ES-I3 (cell line): ENCODE data around the gene PPY.

ENCODE experiments used
- H3K36me3 ChIP-seq: 2 replicates; pipeline ENCODE4 v1.6.1; 2013; ENCODE audit warnings: mild to moderate bottlenecking, low read length, control low read depth, moderate library complexity; ENCODE audit not compliant: insufficient read depth
- H3K4me1 ChIP-seq: 2 replicates; pipeline ENCODE4 v1.6.1; 2013; ENCODE audit warnings: mild to moderate bottlenecking, control low read depth, low read length; ENCODE audit not compliant: insufficient read depth
- H3K9ac ChIP-seq: 2 replicates; pipeline ENCODE4 v1.6.1; 2013; ENCODE audit warnings: low read depth, mild to moderate bottlenecking, low read length, moderate library complexity
- H3K9me3 ChIP-seq: 2 replicates; pipeline ENCODE4 v1.6.1; 2013; ENCODE audit warnings: mild to moderate bottlenecking, low read length, moderate library complexity; ENCODE audit not compliant: control insufficient read depth, insufficient read depth

Gene PPY, protein sequence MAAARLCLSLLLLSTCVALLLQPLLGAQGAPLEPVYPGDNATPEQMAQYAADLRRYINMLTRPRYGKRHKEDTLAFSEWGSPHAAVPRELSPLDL

DNA sequence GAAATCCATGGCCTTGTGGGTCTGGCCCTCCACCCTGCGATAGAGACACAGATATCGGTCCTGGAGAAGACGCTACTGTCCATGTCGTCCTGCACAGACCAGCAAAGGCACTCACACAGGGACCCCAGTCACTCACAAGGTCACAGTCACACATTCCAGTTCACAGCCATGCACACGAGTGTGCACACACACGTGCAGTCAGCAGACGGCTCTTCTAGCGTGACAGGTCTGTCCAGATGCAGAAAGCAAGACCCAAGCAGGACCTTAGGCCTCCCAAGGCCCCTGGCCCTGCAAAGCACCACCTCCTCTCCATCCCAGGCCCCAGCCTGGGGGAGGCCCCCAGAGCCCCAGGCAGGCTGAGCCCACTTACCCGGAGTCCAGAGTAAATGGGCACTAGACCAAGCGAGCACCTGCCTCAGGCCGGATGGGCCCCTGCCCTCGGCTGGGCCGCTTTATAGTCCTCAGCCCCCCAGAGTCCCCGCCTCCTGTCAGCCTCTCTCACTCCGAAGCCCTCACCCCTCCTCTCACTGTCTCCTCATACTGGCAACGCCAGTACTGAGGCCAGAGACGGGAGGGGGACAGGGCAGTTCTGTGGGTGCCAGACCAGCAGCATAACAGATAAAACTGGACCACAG, at the start of gene PPY:
Gene PPY, minus strand, starts transcription at position 426 of the 635 bp plus-strand sequence. CDS start 822 bp downstream, outside the sequence.
- Histone ChIP-seq H3K9ac (no peak within 1 kb of the TSS), H3K36me3 (no peaks in the 10 kb centered on the region), H3K4me1 (peaks cover 14% of the 10 kb centered on the region; the same call in 1 of the 2 replicates), H3K9me3 (no peaks in the 10 kb centered on the region)

DNA sequence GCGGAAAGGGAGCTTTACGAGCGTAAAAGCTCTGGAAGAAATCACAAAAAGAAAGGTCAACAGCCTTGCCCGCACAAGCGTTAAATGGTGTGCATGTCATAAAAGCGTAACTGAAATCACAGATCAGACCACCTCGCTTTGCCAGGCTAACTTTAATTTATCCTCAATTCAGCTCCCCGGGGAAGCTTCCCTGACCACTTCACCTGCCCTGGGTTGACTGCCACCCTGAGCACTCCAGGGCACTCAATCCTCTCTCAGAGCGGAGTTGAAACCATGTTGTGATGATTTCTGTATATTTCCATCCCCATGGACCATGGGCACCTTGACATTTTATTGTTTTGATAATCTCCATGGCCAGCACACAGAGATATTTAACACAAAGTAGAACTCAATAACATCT, 46.0 kb upstream of the PPY start:
- H3K36me3 ChIP-seq, result no peaks in the 10 kb centered on the region
- H3K4me1 ChIP-seq, result no peaks in the 10 kb centered on the region
- H3K9ac ChIP-seq, result no peak overlapping the region
- H3K9me3 ChIP-seq, result no peaks in the 10 kb centered on the region

DNA sequence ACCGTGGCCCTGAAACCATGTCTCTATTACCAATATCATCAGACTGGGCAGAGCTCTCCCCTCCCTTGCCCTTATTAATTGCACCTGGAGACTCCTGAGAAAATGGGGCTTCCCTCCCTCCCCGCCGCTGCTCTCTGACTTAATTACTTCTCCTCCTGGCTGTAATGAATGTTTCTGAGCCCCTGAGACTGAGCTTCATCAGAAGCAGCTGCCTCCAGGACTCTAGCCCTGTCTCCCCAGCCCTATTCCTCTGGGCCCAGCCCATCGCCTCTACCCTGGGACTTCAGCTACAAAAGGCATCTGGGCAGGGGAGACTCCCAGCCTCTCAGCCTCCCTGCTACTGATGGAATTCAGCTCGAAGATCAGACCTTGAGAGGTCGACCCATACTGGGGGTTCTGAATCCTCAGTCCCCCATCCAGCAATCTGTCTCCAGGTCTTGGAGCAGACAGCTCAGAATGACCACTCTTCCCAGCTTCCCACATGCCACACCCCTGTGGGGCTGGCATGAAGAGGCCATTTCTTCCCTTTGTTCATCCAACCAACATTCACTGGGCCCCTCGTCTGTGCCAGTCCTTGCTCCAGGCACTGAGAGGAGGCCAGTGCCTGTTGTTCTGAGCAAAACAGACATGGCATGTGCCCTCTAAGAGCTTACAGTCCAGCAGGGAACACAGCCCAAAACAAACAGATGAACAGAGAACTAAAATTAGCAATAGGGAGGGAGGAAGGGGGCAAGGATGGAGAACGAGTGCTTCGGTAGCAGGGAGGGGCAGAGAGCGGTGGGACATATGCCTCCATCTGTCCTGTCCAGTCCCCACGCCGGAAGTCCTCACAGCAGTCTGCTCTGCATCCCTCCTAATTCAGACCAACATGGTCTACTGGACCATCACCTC, 45.1 kb upstream of the PPY start:
- no peak overlapping the region for H3K9ac ChIP-seq
- H3K36me3 ChIP-seq, result no peaks in the 10 kb centered on the region
- H3K4me1 ChIP-seq, result no peaks in the 10 kb centered on the region
- no peaks in the 10 kb centered on the region for H3K9me3 ChIP-seq

DNA sequence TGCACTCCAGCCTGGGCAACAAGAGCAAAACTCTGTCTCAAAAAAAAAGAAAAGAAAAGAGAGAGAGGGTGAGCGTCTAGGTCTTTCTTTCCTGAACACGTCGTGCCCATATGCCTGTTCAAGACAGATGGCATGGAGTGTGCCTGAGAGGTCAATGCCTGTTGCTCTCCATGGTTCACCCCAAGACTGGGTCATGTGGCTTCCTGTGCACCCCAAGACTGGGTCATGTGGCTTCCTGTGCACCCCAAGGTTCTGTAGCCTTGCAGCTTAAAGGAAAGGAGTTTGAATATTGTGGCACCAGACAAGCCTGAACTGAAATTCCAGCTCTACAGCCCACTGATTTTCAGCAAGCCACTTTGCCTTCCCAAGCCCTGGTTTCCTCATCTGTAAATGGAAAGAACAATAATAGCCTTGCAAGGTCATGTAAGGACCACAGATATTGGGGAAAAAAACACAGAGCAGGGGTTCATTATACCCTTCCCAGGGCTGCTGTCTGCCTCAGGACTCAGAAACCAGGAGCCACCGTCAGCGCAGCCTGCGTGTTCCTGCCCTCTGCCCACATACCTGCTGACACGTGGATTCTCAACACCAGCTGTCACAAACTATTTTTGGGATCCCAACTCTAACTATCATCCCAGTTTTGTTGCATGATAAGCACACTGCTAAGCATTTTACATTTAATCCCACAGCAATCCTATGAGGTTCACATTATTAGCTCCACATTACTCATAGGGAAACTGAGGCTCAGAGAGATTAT, 44.1 kb upstream of the PPY start:
- Histone ChIP-seq H3K4me1 (no peaks in the 10 kb centered on the region), H3K9ac (no peak overlapping the region), H3K9me3 (no peaks in the 10 kb centered on the region)

DNA sequence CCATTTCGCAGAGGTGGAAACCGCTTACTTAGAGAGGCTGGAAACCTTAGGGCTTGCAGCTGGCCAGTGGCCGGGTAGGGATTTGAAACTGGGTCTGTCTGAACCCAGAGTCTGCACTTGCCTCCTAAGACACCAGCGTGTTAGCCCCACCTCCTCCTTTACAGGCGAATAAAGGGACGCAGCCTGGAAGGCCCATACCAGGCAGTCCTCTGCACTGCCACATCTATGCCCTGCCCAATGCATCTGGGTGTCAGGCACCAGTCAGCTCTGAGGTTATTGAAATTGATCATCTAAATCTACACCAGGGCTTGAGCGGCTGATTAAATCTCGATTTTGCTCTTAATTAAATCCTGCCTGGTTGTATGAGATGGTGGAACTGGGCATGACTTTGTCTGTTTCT, 42.2 kb upstream of the PPY start:
- Histone ChIP-seq H3K9me3 (no peaks in the 10 kb centered on the region), H3K36me3 (no peaks in the 10 kb centered on the region), H3K4me1 (no peaks in the 10 kb centered on the region), H3K9ac (peak overlapping the region; percentile 60)

More for the DNA sequence above, 44.1 kb upstream of the PPY start:
- H3K36me3 ChIP-seq, result no peaks in the 10 kb centered on the region

DNA sequence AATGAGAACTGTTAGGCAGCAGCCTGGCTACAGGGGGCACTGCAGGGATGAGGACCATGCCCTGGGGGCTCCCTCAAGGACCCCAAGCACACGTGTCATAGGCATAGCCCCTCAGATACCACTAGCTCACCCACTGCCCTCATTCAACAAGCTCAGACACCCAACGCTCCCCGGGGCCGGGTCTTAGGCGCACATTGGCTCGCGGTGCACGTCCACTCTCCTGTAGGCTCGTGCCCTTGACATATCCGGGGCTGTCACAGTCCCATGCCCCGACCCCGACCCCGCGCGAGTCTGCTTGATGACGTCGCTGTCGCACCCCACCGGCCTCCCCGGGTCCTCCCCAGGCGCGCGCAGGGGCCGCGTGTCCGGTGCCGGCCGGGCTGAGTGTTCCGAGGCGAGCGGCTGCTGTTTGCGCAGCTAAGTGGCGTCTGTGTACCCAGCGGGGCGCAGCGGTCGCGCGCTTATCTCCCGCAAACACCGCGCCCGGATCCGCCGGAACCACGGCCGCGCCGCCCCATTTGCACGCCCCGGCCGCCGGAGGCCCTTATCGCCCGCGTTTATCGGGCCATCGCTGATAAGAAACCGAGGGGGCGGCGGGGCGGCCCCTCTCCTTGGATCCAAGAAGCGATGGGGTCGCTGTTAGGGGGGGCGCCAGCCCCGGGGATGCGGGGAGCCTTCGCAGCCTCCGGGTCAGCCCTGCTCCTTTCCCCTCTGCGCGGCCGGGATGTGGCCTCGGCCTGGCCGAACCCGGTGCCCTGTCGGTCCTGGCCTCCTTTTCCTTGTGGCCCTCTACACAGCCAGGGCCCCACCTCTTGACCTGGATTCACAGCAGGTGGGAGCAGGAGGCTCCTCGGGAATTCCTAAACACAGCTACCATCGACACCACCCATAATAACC, 41.5 kb upstream of the PPY start:
- Histone ChIP-seq H3K36me3 (no peaks in the 10 kb centered on the region), H3K4me1 (no peaks in the 10 kb centered on the region), H3K9me3 (no peaks in the 10 kb centered on the region), H3K9ac (peak overlapping the region; percentile 60)

DNA sequence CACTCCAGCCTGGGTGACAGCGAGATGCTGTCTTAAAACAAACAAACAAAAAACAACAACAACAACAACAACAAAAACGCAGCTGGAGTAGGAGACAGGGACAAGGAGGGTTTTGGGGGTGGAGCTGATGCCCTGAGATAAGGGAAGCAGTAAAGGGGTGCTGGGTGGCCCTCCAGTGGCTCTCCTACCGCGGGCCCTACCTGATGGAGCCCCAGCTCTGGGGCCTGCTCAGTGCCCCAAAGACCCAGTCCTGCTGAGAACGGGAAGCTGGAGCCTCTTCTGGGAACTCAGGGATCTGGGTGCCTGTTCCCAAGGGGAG, 40.9 kb upstream of the PPY start:
- Histone ChIP-seq H3K9ac (peak overlapping the region; percentile 60; the same call in 1 of the 2 replicates), H3K36me3 (no peaks in the 10 kb centered on the region)

DNA sequence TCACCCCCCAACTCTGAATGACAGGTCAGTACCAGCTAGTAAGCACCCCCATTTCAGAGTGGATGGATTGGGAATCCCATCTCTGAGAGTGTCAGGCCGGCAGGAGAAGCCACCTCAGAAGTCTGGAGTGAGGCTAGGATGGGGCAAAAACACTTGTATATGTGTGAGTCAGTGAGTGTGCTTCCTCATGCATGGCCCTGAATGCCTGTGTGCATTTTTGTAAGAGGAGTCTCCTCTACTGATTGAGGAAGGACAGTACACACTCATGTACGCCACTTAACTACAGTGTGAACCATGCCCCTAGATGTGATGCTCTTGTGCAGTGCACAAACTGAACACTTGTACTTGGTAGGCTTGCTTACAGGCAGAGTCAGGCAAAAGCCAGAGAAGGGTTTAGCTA, 39.9 kb upstream of the PPY start:
- Histone ChIP-seq H3K9me3 (no peaks in the 10 kb centered on the region), H3K4me1 (no peaks in the 10 kb centered on the region), H3K36me3 (no peaks in the 10 kb centered on the region), H3K9ac (no peak overlapping the region)

More for the DNA sequence above, 40.9 kb upstream of the PPY start:
- Histone ChIP-seq H3K9me3 (no peaks in the 10 kb centered on the region), H3K4me1 (no peaks in the 10 kb centered on the region)

DNA sequence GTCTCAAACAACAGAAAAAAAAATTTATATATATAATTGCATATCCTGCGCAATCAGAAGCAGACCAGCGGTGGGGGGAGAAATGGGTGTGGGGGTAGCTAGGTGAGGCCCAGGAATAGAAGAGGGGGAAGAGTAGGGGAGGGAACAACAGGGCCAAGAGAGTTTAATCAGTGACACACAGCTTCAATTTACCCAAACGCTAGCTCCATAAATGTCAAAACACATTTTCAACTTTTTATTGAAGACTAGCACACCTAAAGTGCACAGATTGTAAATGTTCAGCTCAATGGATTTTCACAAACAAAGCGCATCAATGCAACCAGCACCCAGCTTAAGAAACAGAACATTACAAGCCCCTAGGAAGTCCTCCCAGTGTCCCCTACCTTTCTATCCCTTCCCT, 37.4 kb upstream of the PPY start:
- Histone ChIP-seq H3K9me3 (no peaks in the 10 kb centered on the region), H3K36me3 (no peaks in the 10 kb centered on the region), H3K4me1 (no peaks in the 10 kb centered on the region), H3K9ac (no peak overlapping the region)

DNA sequence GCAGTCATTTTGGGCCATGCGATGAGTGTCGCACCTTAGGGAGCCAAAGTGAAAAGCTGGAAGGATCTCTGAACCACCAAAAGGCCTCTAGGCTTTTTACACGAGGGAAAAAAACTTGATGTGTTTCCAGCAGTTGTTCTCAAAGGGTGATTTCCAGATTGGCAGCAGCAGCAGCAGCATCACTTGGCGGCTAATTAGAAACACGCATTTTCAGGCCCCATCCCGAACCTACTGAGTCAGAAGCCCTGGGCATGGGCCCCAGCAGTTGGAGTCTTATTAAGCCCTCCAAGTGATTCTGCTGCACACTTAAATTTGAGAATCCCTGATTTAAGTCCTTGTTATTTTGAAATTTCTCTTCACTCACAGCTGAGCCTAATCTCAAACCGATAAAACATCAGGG, 36.7 kb upstream of the PPY start:
- Histone ChIP-seq H3K36me3 (no peaks in the 10 kb centered on the region), H3K9ac (no peak overlapping the region), H3K9me3 (no peaks in the 10 kb centered on the region), H3K4me1 (no peaks in the 10 kb centered on the region)

DNA sequence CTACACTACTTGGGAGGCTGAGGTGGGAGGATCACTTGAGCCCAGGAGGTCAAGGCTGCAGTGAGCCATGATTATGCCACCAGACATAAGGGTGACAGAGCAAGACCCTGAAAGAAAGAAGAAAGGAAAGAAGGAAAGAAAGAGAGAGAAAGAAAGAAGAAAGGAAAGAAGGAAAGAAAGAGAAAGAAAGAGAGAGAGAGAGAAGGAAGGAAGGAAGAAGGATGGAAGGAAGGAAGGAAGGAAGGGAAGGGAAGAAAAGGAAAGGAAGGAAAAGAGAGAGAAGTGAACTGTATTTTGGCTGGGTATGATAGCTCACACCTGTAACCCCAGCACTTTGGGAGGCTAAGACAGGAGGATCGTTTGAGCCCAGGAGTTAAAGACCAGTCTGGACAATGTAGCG, 35.8 kb upstream of the PPY start:
- Histone ChIP-seq H3K36me3 (no peaks in the 10 kb centered on the region), H3K9ac (no peak overlapping the region), H3K4me1 (no peaks in the 10 kb centered on the region), H3K9me3 (no peaks in the 10 kb centered on the region)

DNA sequence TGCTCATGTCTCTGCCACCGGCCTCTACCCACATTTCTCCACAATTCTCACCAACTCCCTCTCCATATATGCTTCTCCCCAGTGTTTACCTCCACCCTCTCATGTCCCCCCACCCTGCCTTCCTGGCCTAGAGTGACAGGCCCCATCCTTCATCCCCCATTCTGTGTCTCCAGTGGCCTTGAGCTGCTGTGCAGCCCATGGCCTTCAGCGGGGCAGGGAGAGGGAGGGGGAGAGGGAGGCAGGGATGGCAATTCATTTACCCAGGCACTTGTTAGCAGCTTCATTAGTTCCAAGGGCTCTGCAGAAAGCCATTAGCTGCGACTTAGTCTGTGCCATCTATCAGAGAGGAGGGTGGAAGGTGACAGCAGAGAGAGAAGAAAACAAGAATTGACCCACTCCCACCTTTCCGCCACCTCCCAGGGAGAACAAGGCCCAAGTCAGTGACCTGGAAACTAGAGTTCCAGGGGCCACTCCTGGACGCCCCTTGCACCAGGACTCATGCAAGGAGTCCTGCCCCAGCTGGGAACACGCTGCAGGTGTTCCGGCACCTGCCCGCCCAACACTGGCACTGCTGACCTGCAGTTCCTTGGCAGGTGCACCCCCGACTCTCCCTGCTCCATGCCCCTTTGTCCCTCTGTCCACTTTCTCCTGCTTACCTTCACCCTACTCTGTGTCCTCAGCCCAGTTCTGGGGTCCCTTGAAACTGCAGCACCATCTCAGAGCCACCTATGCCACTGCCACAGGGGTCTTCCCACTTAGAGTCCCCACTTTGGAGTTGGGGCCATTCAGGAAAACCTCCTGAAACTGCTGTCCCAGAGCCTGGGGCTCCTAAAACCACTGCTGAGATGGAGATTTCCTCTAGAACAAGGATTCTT, 34.9 kb upstream of the PPY start:
- no peaks in the 10 kb centered on the region for H3K36me3 ChIP-seq
- no peaks in the 10 kb centered on the region for H3K4me1 ChIP-seq
- no peaks in the 10 kb centered on the region for H3K9me3 ChIP-seq

DNA sequence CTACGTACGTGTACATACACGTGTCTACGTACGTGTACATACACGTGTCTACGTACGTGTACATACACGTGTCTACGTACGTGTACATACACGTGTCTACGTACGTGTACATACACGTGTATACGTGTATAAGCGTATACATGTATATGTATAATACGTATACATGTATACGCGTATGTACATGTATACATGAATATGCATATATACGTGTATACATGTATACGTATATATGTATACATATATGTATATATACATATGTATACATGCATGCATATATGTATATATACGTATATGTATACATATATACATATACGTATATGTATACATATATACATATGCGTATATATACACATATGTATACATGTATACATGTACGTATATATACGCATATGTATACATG, 33.6 kb upstream of the PPY start:
- Histone ChIP-seq H3K9ac (no peak overlapping the region), H3K36me3 (no peaks in the 10 kb centered on the region), H3K4me1 (no peaks in the 10 kb centered on the region), H3K9me3 (no peaks in the 10 kb centered on the region)

More for the DNA sequence above, 34.9 kb upstream of the PPY start:
- no peak overlapping the region for H3K9ac ChIP-seq
